IMR-90 (cell line): ENCODE data around the gene CRYZL1.

Experiments
- RAD21 ChIP-seq: IDR thresholded peaks from 2 replicates; pipeline ENCODE4 v1.6.1; 2012; ENCODE audit warnings: low read length, improper control_type of control experiment
- TF ChIP-seq, protein P1 (sequence below): conservative IDR thresholded peaks from 2 replicates; pipeline ENCODE4 v1.5.1; 2012; ENCODE audit warnings: mild to moderate bottlenecking, low read depth, low read length, improper control_type of control experiment
- TF ChIP-seq, protein P2 (sequence below): fragments of 150-350 bp; IDR thresholded peaks from 2 replicates; pipeline ENCODE4 v1.6.1; 2017; ENCODE audit warnings: mild to moderate bottlenecking, antibody characterized with exemption, low read length, low read depth

DNA sequence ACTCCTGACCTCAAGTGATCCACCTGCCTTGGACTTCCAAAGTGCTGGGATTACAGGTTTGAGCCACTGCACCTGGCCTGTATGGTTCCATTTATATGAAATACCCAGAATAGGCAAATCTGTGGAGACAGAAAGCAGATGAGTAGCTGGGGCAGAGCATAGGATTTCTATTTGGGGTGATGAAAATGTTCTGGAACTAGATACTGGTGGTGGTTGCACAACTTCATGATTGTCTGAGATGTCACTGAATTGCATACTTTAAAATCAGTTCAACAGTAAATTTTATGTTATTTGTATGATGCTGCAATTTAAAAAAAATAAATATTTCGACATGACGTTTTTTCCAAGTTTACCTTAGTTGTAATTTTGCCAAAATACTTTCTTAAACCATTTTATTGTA, 24.6 kb upstream of the CRYZL1 start:
- TF ChIP-seq, protein P1, sequence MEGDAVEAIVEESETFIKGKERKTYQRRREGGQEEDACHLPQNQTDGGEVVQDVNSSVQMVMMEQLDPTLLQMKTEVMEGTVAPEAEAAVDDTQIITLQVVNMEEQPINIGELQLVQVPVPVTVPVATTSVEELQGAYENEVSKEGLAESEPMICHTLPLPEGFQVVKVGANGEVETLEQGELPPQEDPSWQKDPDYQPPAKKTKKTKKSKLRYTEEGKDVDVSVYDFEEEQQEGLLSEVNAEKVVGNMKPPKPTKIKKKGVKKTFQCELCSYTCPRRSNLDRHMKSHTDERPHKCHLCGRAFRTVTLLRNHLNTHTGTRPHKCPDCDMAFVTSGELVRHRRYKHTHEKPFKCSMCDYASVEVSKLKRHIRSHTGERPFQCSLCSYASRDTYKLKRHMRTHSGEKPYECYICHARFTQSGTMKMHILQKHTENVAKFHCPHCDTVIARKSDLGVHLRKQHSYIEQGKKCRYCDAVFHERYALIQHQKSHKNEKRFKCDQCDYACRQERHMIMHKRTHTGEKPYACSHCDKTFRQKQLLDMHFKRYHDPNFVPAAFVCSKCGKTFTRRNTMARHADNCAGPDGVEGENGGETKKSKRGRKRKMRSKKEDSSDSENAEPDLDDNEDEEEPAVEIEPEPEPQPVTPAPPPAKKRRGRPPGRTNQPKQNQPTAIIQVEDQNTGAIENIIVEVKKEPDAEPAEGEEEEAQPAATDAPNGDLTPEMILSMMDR, result no peak
- TF ChIP-seq, protein P2, sequence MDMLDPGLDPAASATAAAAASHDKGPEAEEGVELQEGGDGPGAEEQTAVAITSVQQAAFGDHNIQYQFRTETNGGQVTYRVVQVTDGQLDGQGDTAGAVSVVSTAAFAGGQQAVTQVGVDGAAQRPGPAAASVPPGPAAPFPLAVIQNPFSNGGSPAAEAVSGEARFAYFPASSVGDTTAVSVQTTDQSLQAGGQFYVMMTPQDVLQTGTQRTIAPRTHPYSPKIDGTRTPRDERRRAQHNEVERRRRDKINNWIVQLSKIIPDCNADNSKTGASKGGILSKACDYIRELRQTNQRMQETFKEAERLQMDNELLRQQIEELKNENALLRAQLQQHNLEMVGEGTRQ, result no peak
- TF ChIP-seq RAD21, result no peak
